HG02571 (cell line): ENCODE results near the gene MAN2B2.

Experiments
- ATAC-seq: cut with Tn5 transposase; IDR thresholded peaks from one replicate; pipeline ENCODE4 v1.9.1; 2021; ENCODE audit warnings: mild to moderate bottlenecking, moderate library complexity; ENCODE audit not compliant: unreplicated experiment

The MAN2B2 gene

DNA sequence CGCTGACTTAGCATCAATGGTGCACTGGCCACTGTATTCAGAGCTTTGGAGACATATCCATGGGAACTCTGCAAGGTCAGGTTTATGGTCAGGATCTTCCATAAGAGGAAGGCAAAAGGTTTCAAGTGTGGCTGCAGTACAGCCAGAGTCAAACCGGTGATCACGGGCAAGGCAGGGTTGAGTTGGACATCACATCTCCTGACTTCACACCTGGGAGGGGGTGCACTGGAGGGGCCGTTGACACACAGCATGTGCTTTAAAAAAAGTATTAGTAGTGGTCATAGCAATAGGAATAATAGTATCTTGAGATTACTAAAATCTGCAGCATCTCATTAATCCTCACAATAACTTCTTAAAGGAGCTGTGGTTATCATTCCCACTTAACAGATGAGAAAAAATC is 28.9 kb upstream of the MAN2B2 start:
- ATAC-seq = no peak

- ATAC-seq = no peak
These were observed 28.1 kb upstream of the MAN2B2 start for GRCh38 chr4:6546681-6547447.

DNA sequence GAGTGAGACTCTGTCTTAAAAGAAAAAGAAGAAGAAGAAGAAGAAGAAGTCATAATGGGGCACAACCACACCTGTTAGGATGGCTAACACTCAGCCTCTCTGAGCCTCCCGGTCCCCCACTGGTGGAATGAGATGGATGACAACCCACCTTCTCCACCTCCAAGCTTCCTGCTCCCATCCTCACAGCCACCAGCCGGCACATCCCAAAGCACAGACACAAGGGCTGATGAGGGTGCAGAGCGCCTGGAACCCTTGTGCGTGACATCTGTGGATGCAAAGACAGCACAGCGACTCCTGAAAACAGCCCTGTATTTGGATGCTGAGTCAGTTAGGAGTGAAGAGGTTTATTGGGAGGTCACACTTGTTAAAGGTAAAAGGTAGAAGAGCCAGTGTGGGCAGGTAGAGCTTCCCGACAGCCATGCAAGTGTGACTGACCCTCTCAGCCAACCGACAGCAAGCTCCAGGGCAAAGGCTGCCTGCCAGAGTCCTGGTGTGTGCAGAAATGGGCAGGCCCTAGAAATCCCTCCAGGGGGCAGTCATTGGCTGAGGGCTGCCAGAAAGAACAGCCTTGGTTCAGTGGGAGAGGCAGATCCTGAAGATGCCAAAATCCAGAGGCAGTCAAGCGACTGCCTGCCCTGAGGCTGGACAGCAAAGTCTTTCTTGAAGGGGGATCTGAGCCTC is 26.6 kb upstream of the MAN2B2 start:
- ATAC-seq = no peak

DNA sequence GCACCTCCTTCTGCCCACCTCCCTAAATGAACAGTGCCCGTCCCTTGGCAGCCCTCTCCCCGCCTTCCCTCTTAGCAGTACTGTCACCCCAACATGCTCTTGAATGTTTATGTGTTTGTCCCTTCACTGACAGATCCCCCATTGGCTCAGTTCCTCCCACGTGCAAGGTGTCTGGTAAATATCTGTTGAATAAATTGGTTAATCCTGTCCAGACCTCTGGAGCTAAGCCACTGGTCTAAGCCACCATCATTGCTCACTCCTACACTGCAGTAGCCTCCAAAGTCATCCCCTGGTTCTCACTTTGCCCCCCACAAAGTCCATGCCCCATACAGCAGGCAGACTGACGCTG is 26.1 kb upstream of the MAN2B2 start:
- ATAC-seq = no peak

GRCh38 chr4:6549445-6549844 is 25.5 kb upstream of the MAN2B2 start:
- ATAC-seq = no peak

GRCh38 chr4:6549890-6550620 is 24.9 kb upstream of the MAN2B2 start:
- no peak for ATAC-seq

- no peak for ATAC-seq
These were observed 24.2 kb upstream of the MAN2B2 start for GRCh38 chr4:6550821-6551220.

DNA sequence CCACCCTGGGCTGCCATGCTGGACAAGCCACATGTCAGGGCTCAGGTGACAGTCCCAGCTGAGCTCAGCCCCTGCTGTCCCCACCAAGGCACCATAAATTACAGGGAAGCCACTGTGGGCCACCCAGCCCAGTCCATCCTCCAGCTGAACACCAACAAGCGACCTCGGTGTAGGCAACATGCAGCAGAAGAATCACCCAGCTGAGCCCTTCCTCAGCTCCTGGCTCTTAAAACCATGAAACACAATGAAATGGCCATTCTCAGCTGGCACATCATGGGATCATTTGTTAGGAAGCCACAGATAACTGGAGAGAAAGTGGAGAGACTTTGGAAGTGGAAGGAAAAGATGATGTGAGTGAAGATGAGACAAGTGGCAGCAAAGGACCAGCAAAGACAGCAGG is 23.3 kb upstream of the MAN2B2 start:
- no peak for ATAC-seq

DNA sequence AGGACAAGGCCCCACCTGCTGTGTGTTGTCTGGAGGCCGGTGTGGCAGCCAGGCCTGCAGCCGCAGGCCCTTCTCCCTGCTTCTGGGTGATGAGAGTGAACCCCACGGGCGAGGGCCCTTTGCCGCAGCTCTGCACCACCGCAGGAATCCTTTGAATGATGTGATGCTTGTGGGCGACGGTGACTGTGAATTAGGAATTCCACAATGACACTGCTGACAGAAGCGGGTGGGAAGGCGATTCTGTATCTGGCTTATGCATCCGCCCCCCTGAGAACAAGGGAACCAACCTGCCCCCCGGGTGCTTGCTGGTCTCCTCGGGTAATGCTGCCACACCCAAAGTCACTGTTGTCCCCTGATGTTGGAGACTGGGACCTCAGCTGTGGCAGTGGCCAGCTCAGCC is 19.5 kb upstream of the MAN2B2 start:
- ATAC-seq = no peak

DNA sequence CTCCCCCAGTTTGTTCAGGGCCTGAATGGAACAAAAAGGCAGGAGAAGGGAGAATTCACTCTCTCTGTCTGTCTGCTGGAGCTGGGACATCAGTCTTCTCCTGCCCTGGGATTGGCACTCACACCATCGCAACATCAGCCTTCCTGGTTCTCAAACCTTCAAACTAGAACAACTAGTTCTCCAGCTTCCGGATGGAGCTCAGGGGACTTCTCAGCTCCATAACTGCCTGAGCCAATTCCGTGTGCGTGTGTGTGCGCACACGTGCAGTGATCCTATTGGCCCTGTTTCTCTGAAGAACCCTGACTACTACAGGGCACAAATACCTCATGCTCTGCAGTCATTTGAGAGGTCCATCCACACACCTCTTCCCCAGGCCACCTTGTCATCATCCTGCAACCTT is 18.7 kb upstream of the MAN2B2 start:
- ATAC-seq = no peak

GRCh38 chr4:6557185-6557584 is 17.8 kb upstream of the MAN2B2 start:
- ATAC-seq = no peak

DNA sequence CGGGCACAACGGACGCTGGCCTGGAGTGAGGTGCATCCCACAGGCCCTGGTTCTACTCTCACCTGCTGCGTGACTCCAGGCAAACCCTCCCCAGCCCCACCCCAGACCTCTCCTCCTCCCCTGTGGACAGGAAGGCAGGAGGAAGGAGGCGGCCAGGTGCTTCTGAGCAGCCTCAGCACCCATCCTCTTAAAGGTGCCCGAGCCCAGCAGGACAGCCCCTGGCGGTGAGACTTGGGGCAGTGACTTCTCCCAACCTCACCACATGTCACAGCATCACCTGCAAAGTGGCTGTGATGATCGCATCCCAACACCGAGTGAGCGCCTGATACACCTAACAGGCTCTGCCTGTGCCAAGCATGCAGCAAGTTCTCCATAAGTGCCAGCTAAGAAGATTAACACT is 17.1 kb upstream of the MAN2B2 start:
- ATAC-seq = no peak

DNA sequence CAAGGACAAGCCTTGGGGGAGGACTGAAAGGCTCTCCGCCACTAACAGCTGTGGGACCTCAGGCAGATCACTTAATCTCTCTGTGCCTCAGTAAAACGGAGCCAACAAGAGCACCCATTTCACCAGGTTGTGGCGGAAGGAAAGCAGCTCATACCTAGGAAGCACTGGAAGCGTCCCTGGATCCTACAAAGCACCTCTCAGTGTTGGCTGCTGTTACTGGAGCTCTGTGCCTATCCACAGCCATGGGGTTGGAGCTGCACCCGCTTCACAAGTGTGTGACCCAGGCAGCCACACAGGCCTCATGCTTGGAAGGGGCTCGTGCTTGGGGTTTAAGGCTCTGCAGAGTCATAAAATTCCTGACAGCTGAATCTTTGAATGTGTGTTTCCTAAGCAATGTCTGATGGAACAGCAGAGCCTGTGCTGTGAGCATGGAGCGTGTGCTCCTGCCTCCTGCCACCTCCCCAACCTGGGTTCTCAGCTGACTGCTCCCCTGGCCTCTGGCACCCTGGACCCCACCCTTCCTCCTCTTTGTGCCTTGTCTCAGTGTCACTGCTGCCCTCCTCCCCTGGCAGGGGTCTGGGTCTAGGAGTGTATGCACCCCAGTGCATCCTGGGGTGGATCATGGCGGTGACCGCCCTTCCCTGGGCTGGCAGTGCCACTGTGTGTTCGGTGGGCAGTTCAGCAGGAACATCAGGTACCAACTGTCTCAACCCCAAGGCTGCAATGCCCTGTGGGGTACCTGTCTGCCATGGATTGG is 14.4 kb upstream of the MAN2B2 start:
- no peak for ATAC-seq

GRCh38 chr4:6561173-6561516 is 13.8 kb upstream of the MAN2B2 start:
- no peak for ATAC-seq

- ATAC-seq = no peak
These were observed 13.2 kb upstream of the MAN2B2 start for GRCh38 chr4:6561706-6562371.

DNA sequence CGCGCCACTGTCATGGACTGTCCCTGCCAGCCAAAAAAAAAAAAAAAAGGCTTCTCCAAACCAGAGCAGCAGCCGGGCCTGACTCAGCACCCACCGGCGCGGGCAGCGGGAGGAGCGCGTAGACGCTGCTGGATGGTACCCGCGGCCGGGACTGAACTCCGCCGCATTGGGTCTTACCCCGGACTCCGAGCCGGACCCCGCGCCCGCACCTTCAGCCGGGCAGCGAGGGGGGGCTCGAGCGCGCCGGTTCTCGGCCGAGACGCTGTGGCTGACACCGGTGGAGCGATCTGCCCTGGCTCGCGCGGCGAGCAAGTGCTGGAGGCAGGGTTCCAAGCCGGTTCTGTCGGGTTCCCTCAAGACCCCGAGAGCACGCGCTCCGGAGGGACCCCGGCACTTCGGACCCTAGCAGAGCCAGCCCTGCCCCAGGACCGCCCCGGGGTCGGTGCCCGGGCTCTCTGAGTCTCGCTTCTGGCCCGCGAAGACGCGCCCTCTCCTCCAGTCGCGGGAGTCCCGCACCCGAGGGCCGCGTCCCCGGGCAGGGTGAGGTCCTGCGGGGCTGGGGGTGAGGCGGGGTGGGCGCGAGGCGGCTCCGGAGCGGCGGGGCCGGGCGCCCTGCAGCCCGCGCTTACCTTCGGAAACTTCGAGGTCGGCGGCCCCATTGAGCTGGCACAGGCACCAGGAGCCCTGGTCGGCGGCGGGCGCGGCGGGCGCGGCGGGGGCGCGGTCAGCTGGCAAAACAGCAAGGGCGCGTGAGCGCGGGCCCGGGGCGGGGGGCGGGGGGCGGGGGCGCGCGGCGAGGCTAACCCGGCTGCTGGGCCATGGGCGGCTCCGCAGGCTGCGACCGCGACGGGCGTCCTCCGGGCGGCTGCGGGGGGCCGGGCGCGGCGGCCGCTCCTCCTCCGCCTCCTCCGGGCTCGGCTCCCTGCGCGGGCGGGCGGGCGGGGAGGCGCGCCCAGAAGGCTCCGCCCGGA is 11.8 kb upstream of the MAN2B2 start:
- ATAC-seq = no peak

DNA sequence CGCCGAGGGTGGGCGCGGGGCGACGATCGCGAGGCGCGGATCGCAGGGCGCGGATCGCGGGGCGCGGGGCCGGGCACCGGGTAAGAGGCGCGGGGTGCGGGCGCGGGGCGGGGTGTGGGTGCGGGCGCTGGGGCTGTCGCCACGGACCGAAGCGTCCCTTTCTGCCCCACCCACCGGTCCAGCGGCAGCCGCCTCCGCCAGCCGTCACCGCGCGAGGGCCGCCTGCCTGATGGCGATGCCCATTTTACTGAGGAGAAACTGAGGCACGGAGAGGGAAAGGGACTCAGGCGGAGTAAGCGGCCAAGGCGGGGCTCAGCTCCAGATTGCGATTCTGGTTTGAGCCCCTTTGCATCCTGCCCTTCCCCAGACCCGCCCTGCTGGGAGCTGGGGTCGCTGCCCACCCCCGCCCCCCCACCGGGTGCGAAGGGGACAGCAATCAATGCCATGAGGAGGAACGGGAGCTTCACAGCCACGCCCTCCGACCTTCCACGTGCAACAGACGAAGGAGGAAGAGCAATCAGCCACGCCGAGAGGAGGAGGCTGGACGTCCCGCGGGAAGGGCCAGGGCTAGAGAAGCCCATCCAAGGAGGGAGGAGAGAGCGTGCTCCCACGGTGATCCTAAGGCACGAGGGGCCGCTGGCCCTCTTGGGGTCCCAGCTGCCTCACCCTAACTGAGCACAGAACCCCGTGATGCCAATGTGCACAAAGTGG is 10.9 kb upstream of the MAN2B2 start:
- no peak for ATAC-seq

DNA sequence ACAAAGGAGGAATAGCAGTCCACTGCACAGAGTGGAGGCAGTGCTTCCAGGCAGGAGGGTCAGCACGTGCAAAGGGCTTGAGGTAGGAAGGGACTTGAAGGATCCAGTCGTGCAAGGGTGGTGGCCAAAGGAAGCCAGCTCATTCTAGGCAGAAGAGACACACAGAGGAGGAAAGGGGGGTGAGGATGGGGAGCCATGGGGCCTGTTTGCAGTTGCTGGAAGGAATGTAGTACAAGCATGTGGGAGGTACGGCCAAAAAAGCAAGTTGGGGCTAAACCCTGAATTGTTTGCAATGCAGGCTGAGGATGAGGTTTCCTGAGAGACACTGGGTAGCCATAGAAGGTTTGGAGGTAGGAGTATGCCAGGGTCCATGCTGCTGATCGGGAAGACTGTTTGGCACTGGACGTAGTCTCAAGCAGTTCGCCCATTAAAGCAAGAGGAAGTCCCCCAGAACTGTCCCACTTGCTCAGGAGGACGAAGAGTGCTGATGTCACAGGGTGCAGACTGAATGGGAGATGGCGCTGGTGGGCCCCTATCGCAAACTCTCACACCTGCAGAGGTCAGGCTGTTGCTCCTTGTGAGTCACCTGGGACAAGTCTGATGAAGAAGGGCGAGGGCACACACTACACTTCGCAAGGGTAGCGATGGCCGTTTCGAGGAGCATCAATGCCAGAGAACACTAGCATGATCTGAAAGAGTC is 9.1 kb upstream of the MAN2B2 start:
- no peak for ATAC-seq
